ENCODE measurements around the gene S100A3.

The S100A3 gene

GRCh38 chr1:153541641-153542590 is 7.1 kb downstream of the S100A3 start:
- no peak for TF ChIP-seq CTCF (IDR thresholded peaks at IDR 0.05; ENCODE audit: borderline replicate concordance, insufficient read depth, low read depth, low read length)
- no peak overlapping the region for H3K4me3 ChIP-seq (ENCODE audit: low read depth, low read length)

GRCh38 chr1:153540394-153541361 is 8.4 kb downstream of the S100A3 start, which contains the start of gene S100A5:
S100A5 (minus strand) TSS chr1:153540934; CDS start chr1:153540191, 743 bp downstream.
- no peak within 1 kb of the TSS for H3K4me3 ChIP-seq (ENCODE audit: low read depth, low read length)
- TF ChIP-seq CTCF (IDR thresholded peaks at IDR 0.05; ENCODE audit: borderline replicate concordance, insufficient read depth, low read depth, low read length): no peak

- H3K4me3 ChIP-seq (ENCODE audit: low read depth, low read length): no peak overlapping the region
- TF ChIP-seq CTCF (IDR thresholded peaks at IDR 0.05; ENCODE audit: borderline replicate concordance, insufficient read depth, low read depth, low read length): no peak
Observed at GRCh38 chr1:153539395-153540093, 9.5 kb downstream of the S100A3 start.

- no peak for TF ChIP-seq CTCF (IDR thresholded peaks at IDR 0.05; ENCODE audit: borderline replicate concordance, insufficient read depth, low read depth, low read length)
- H3K4me3 ChIP-seq (ENCODE audit: low read depth, low read length): no peak overlapping the region
Observed at GRCh38 chr1:153538315-153538821, 10.7 kb downstream of the S100A3 start.

GRCh38 chr1:153537376-153537730 is 11.7 kb downstream of the S100A3 start:
- no peak overlapping the region for H3K4me3 ChIP-seq (ENCODE audit: low read depth, low read length)
- no peak for TF ChIP-seq CTCF (IDR thresholded peaks at IDR 0.05; ENCODE audit: borderline replicate concordance, insufficient read depth, low read depth, low read length)

GRCh38 chr1:153536671-153537375 is 12.2 kb downstream of the S100A3 start:
- H3K4me3 ChIP-seq (ENCODE audit: low read depth, low read length): no peak overlapping the region
- no peak for TF ChIP-seq CTCF (IDR thresholded peaks at IDR 0.05; ENCODE audit: borderline replicate concordance, insufficient read depth, low read depth, low read length)

All from GM12875 (cell line).